ENCODE results near the gene SRF.

The SRF gene

GRCh38 chr6:43216200-43216599, 45.1 kb downstream of the SRF start:
- no peak for DNase-seq (ENCODE audit: low read depth in 2 of 2)

- DNase-seq (ENCODE audit: low read depth in 2 of 2) = no peak
Measured at GRCh38 chr6:43217351-43217750, 46.3 kb downstream of the SRF start.

GRCh38 chr6:43219119-43219518, 48.0 kb downstream of the SRF start:
- no peak for DNase-seq (ENCODE audit: low read depth in 2 of 2)

- no peak for DNase-seq (ENCODE audit: low read depth in 2 of 2)
Measured at GRCh38 chr6:43219814-43220213, 48.7 kb downstream of the SRF start.

GRCh38 chr6:43220439-43220951, 49.4 kb downstream of the SRF start:
- no peak for DNase-seq (ENCODE audit: low read depth in 2 of 2)

GRCh38 chr6:43221046-43221972, 50.2 kb downstream of the SRF start:
- no peak for DNase-seq (ENCODE audit: low read depth in 2 of 2)

- no peak for DNase-seq (ENCODE audit: low read depth in 2 of 2)
Measured at GRCh38 chr6:43222418-43223059, 51.5 kb downstream of the SRF start.

- DNase-seq (ENCODE audit: low read depth in 2 of 2) = no peak
Measured at GRCh38 chr6:43223175-43223574, 52.1 kb downstream of the SRF start.

- DNase-seq (ENCODE audit: low read depth in 2 of 2) = no peak
Measured at GRCh38 chr6:43226192-43226851, 55.3 kb downstream of the SRF start.

GRCh38 chr6:43228951-43229802, 58.1 kb downstream of the SRF start, which contains the start of gene DNPH1:
Gene DNPH1, minus strand, starts transcription at chr6:43229481. Its CDS starts 25 bp downstream, at chr6:43229456.
- DNase-seq (ENCODE audit: low read depth in 2 of 2) = peak; percentile 27 to 72

- DNase-seq (ENCODE audit: low read depth in 2 of 2) = no peak
Measured at GRCh38 chr6:43229803-43230620, 58.9 kb downstream of the SRF start.

- DNase-seq (ENCODE audit: low read depth in 2 of 2) = no peak
Measured at GRCh38 chr6:43231053-43231452, 60.0 kb downstream of the SRF start.

Data from stimulated activated CD8-positive, alpha-beta memory T cell treated with anti-CD3 and anti-CD28 coated beads, Interleukin-7, amount 100 ng/mL, for 4 hours (primary cell).